DND-41 (cell line): ENCODE results near the gene ZNF735.
"Not testable (repeated sequence)": the region's sequence is repeated elsewhere in the genome, so short reads cannot be mapped to it uniquely, and the experiment has no call there.

ENCODE experiments used
- ATAC-seq: fragments of 200-7000 bp; cut with Tn5 transposase; 3 replicates; pipeline ENCODE4 v1.9.1; 2021; ENCODE audit warnings: low read depth; ENCODE audit not compliant: insufficient read depth
- DNase-seq: peaks from one replicate; pipeline ENCODE4 v3.0.0-alpha.2; 2020
- H2AFZ ChIP-seq: 2 replicates; pipeline ENCODE4 v1.6.0; 2012; ENCODE audit warnings: low read depth, low read length
- H3K27ac ChIP-seq: 2 replicates; pipeline ENCODE4 v1.5.1; 2012; ENCODE audit warnings: low read length, inconsistent platforms
- H3K27me3 ChIP-seq: fragments of 200-600 bp; sonication (generic); 2 replicates; pipeline ENCODE4 v1.6.0; 2012; ENCODE audit warnings: low read length, mild to moderate bottlenecking, inconsistent platforms; ENCODE audit not compliant: insufficient read depth, poor library complexity
- H3K36me3 ChIP-seq: 2 replicates; pipeline ENCODE4 v1.5.1; 2012; ENCODE audit warnings: low read length, inconsistent platforms; ENCODE audit not compliant: insufficient read depth
- H3K4me1 ChIP-seq: 2 replicates; pipeline ENCODE4 v1.5.1; 2012; ENCODE audit warnings: mild to moderate bottlenecking, low read length; ENCODE audit not compliant: insufficient read depth
- H3K4me2 ChIP-seq: 2 replicates; pipeline ENCODE4 v1.6.0; 2012; ENCODE audit warnings: mild to moderate bottlenecking, moderate library complexity, low read length, inconsistent platforms; ENCODE audit not compliant: insufficient read depth
- H3K4me3 ChIP-seq, 2 experiments: fragments of 200-600 bp in 1 of 2; shearing (Covaris generic) in 1 of 2; 2 replicates each; pipeline ENCODE4 v1.5.1; 2012 to 2016; ENCODE audit warnings: inconsistent platforms in 2 of 2, low read length in 2 of 2, mild to moderate bottlenecking in 2 of 2, low read depth in 1 of 2, moderate library complexity in 1 of 2
- H3K79me2 ChIP-seq: 2 replicates; pipeline ENCODE4 v1.6.0; 2012; ENCODE audit warnings: low read length, inconsistent platforms; ENCODE audit not compliant: insufficient read depth
- H3K9ac ChIP-seq: 2 replicates; pipeline ENCODE4 v1.6.0; 2012; ENCODE audit warnings: low read depth, mild to moderate bottlenecking, inconsistent platforms, low read length, moderate library complexity
- H3K9me3 ChIP-seq: 2 replicates; pipeline ENCODE4 v1.5.1; 2012; ENCODE audit warnings: low read length, moderate library complexity, mild to moderate bottlenecking, inconsistent platforms; ENCODE audit not compliant: insufficient read depth, severe bottlenecking
- H4K20me1 ChIP-seq: 2 replicates; pipeline ENCODE4 v1.6.0; 2012; ENCODE audit warnings: low read length; ENCODE audit not compliant: insufficient read depth
- EZH2 ChIP-seq: IDR thresholded peaks from 3 replicates; pipeline ENCODE4 v1.6.1; 2012; ENCODE audit warnings: borderline replicate concordance, low read depth, mild to moderate bottlenecking, moderate library complexity, low read length, inconsistent platforms; ENCODE audit not compliant: severe bottlenecking
- TF ChIP-seq, protein P1 (sequence below): IDR thresholded peaks from 2 replicates; pipeline ENCODE4 v1.5.1; 2012; ENCODE audit warnings: borderline replicate concordance, low read length, moderate library complexity, mild to moderate bottlenecking; ENCODE audit not compliant: poor library complexity, severe bottlenecking; ENCODE audit errors: extremely low read depth

The ZNF735 gene

DNA sequence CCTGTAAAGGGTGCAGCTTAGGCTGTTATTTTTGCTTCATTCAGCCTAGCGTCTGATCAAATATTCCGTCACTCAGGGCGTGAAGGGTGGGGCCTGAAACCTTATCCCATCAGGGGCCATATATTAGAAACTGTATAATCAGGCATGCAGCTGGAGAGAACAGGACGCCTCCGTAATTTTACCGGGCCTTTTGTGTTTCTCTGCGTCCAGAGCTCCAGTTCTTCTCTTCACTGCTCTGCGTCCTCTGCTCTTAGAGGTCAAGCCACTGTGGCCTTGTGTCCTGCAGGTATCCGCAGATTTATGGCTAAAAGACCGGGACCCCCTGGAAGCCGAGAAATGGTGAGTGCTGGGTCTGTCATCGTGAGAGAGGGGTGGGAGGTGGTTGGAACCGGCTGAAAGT, at the start of gene ZNF735:
TSS of gene ZNF735 (plus strand) at position 301 of the 400 bp plus-strand sequence. CDS start at position 301, 0 bp downstream.
- H3K9me3 ChIP-seq = no peaks in the 10 kb centered on the region
- H3K79me2 ChIP-seq = no peaks in the 10 kb centered on the region
- no peak within 1 kb of the TSS for H2AFZ ChIP-seq
- TF ChIP-seq, protein P1, sequence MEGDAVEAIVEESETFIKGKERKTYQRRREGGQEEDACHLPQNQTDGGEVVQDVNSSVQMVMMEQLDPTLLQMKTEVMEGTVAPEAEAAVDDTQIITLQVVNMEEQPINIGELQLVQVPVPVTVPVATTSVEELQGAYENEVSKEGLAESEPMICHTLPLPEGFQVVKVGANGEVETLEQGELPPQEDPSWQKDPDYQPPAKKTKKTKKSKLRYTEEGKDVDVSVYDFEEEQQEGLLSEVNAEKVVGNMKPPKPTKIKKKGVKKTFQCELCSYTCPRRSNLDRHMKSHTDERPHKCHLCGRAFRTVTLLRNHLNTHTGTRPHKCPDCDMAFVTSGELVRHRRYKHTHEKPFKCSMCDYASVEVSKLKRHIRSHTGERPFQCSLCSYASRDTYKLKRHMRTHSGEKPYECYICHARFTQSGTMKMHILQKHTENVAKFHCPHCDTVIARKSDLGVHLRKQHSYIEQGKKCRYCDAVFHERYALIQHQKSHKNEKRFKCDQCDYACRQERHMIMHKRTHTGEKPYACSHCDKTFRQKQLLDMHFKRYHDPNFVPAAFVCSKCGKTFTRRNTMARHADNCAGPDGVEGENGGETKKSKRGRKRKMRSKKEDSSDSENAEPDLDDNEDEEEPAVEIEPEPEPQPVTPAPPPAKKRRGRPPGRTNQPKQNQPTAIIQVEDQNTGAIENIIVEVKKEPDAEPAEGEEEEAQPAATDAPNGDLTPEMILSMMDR = no peak
- TF ChIP-seq EZH2 = no peak
- no peak within 1 kb of the TSS for H3K4me2 ChIP-seq
- H3K9ac ChIP-seq = no peak within 1 kb of the TSS
- DNase-seq (no peak), ATAC-seq (no peak)
- H3K27me3 ChIP-seq = no peaks in the 10 kb centered on the region
- H3K4me1 ChIP-seq = no peaks in the 10 kb centered on the region
- H3K4me3 ChIP-seq = no peak within 1 kb of the TSS
- H3K36me3 ChIP-seq = no peaks in the 10 kb centered on the region
- H3K27ac ChIP-seq = no peak within 1 kb of the TSS
- no peaks in the 10 kb centered on the region for H4K20me1 ChIP-seq

DNA sequence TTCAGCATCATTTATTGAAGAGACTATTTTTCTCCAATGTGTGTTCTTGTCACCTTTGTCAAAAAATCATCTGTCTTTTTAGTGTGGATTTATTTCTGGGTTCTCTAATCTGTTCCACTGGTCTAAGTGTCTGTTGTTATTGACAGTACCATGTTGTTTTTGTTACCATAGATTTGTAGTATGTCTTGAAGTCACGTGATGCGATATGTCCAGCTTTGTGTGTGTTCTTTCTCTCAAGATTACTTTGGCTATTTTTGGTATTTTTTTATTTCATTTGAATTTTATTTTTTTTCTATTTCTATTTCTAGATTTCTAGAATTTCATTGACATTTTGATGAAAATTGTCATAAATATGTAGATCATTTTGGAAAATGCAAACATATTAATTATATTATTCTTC, 36.0 kb upstream of the ZNF735 start:
- not testable (repeated sequence) for H2AFZ ChIP-seq, H3K4me3 ChIP-seq, H3K4me1 ChIP-seq, H3K27me3 ChIP-seq, H3K79me2 ChIP-seq, H3K4me2 ChIP-seq, H3K9ac ChIP-seq, H3K36me3 ChIP-seq, ATAC-seq, H3K9me3 ChIP-seq, DNase-seq, H3K27ac ChIP-seq, H4K20me1 ChIP-seq

DNA sequence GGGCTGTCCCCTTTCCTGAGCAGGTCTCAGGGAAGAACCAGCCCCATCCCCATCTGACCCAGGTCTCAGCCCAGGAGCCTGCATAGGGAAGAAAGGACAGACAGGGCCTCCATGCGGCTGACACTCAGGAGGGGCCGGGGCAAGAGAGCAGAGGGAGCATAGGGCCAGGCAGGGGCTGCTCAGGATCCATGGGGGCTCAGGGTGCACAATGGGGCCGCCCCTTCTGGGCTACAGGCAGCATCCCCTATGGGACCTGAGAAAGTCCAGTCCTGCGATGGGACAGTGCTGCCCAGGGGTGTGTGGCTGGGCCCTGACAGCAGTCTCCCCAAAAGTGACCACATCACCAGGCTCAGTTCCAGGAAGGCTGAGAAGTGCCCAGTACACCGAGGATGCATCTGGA, 32.7 kb upstream of the ZNF735 start:
- ATAC-seq (no peak), DNase-seq (no peak)
- Histone ChIP-seq H3K4me2 (no peak overlapping the region), H3K27ac (no peak overlapping the region), H3K9me3 (peaks cover 3% of the 10 kb centered on the region), H3K27me3 (no peaks in the 10 kb centered on the region), H3K36me3 (no peaks in the 10 kb centered on the region), H2AFZ (no peak overlapping the region), H3K4me3 (no peak overlapping the region), H3K79me2 (no peaks in the 10 kb centered on the region), H3K9ac (no peak overlapping the region), H3K4me1 (no peaks in the 10 kb centered on the region), H4K20me1 (no peaks in the 10 kb centered on the region)
- TF ChIP-seq, protein P1 = no peak
- no peak for TF ChIP-seq EZH2

DNA sequence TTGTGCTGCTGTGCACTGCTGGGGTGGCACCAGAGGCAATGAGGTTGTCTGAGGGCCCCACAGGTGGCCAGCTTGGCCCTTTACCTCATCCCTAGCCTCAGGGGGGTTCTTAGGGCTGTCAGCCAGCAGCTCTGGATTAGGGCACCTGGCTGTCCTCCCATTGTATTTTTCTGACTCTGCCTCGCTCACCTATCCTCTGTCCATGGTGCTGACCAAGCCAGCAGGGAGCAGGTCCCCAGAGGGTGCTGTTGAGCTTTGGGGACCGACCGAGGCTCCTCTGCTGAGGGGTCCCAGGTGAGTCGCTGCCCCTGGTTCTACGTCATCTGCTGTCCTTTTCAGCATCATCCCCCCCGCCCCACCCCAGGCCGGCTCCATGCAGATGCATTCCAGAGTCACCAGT, 32.1 kb upstream of the ZNF735 start:
- H3K79me2 ChIP-seq = no peaks in the 10 kb centered on the region
- no peak overlapping the region for H3K9ac ChIP-seq
- H3K27me3 ChIP-seq = no peaks in the 10 kb centered on the region
- no peak overlapping the region for H3K27ac ChIP-seq
- peak; percentile 31 for DNase-seq
- H3K36me3 ChIP-seq = no peaks in the 10 kb centered on the region
- H3K4me2 ChIP-seq = no peak overlapping the region
- H3K9me3 ChIP-seq = peaks cover 3% of the 10 kb centered on the region
- no peak overlapping the region for H3K4me3 ChIP-seq
- no peaks in the 10 kb centered on the region for H4K20me1 ChIP-seq
- no peak for ATAC-seq
- no peak for TF ChIP-seq EZH2
- TF ChIP-seq, protein P1 = peak; percentile 51
- no peaks in the 10 kb centered on the region for H3K4me1 ChIP-seq
- H2AFZ ChIP-seq = no peak overlapping the region
